ENCODE results near the gene SMIM26. TPM values are rescaled to one million over a fixed set of nuclear protein-coding genes. Genes with fewer than 3 reads are reported as not detected.

Gene SMIM26
- total RNA-seq, 1 donor from 2014 or later: 82.3 TPM

GRCh38 chr20:18580012-18580411 is 12.8 kb downstream of the SMIM26 start:
- DNase-seq (ENCODE audit: low read depth in 2 of 2): no peak

- no peak for DNase-seq (ENCODE audit: low read depth in 2 of 2)
These were observed 17.9 kb downstream of the SMIM26 start for GRCh38 chr20:18585134-18585533.

- peak; percentile 89 to 92 for DNase-seq (ENCODE audit: low read depth in 2 of 2)
These were observed 20.7 kb downstream of the SMIM26 start, which contains the start of gene DTD1 for GRCh38 chr20:18587665-18588573. TSS of gene DTD1 (plus strand) at chr20:18588054. CDS start at chr20:18588073, 19 bp downstream.

GRCh38 chr20:18588574-18588933 is 21.3 kb downstream of the SMIM26 start:
- no peak for DNase-seq (ENCODE audit: low read depth in 2 of 2)

GRCh38 chr20:18589941-18590674 is 22.9 kb downstream of the SMIM26 start:
- peak in 1 of 2 donors; percentile 3 for DNase-seq (ENCODE audit: low read depth in 2 of 2)

- DNase-seq (ENCODE audit: low read depth in 2 of 2): no peak
These were observed 29.0 kb downstream of the SMIM26 start for GRCh38 chr20:18596270-18596669.

- DNase-seq (ENCODE audit: low read depth in 2 of 2): no peak
These were observed 42.5 kb downstream of the SMIM26 start for GRCh38 chr20:18609741-18610140.

GRCh38 chr20:18611492-18611891 is 44.3 kb downstream of the SMIM26 start:
- DNase-seq (ENCODE audit: low read depth in 2 of 2): no peak

GRCh38 chr20:18613553-18613952 is 46.3 kb downstream of the SMIM26 start:
- DNase-seq (ENCODE audit: low read depth in 2 of 2): no peak

GRCh38 chr20:18614244-18614643 is 47.0 kb downstream of the SMIM26 start:
- DNase-seq (ENCODE audit: low read depth in 2 of 2): no peak

- DNase-seq (ENCODE audit: low read depth in 2 of 2): no peak
These were observed 47.9 kb downstream of the SMIM26 start for GRCh38 chr20:18615020-18615650.

Other genes with a start within 250 kb of the SMIM26 start
- 0.40 and 0.44 TPM in 2 replicates for gene DZANK1, start 100.4 kb upstream of the SMIM26 start, total RNA-seq
- gene POLR3F, start 100.0 kb upstream of the SMIM26 start, total RNA-seq: 13.3 and 13.5 TPM in 2 replicates
- gene RBBP9, start 70.2 kb upstream of the SMIM26 start, total RNA-seq: 8.3 TPM in 2 replicates
- 27.2 and 42.1 TPM in 2 replicates for gene SEC23B, start 59.5 kb upstream of the SMIM26 start, total RNA-seq
- gene DTD1, start 20.6 kb downstream of the SMIM26 start, total RNA-seq: 35.5 and 51.2 TPM in 2 replicates
- not detected in 2 replicates for gene SCP2D1, start 246.4 kb downstream of the SMIM26 start, total RNA-seq